ENCODE results near the gene CDH23. TPM values are rescaled to one million over a fixed set of nuclear protein-coding genes. Genes with fewer than 3 reads are reported as not detected.

Gene CDH23
- total and polyA plus RNA-seq, 10 of the 15 experiments (the other 5 are each of a cell fraction or from before 2014, with no cell fraction given) = 0.09 to 0.40 (median 0.15) TPM; not detected in 1

- TF ChIP-seq PAX5 (IDR thresholded peaks at IDR 0.05; ENCODE audit: borderline replicate concordance, low read depth, low read length) (peak; percentile 39; the same call in 1 of the 2 replicates), BMI1 (IDR thresholded peaks at IDR 0.05; ENCODE audit: borderline replicate concordance) (no peak)
Observed at GRCh38 chr10:71801361-71801760, 404.6 kb downstream of the CDH23 start (continued).

GRCh38 chr10:71802235-71802634 lies 405.5 kb downstream of the CDH23 start:
- WGBS (ENCODE audit: insufficient coverage, insufficient replicate concordance, low lambda C conversion rate, missing lambda C conversion rate) = 84% methylated on average over 6 of the region's 6 CpGs
- Histone ChIP-seq H2AFZ (ENCODE audit: control insufficient read depth, low read depth, low read length) (no peak overlapping the region), H3K9me3 (replicated peaks; ENCODE audit: control insufficient read depth, insufficient read depth, low read length) (no peaks in the 10 kb centered on the region), H3K79me2 (ENCODE audit: control insufficient read depth, insufficient read depth, low read length) (no peaks in the 10 kb centered on the region), H3K36me3 (ENCODE audit: control insufficient read depth in 2 of 2, insufficient read depth in 2 of 2, low read length in 1 of 2) (no peaks in the 10 kb centered on the region), H3K4me3 (no peak overlapping the region), H3K9ac (ENCODE audit: control insufficient read depth, insufficient read depth, low read length) (no peak overlapping the region), H3K4me2 (ENCODE audit: control insufficient read depth, insufficient read depth) (no peak overlapping the region), H3K4me1 (ENCODE audit: control insufficient read depth, insufficient read depth, low read length) (peaks cover 14% of the 10 kb centered on the region), H3K27me3 (replicated peaks in 1 of 2; ENCODE audit: control insufficient read depth in 2 of 2, insufficient read depth in 2 of 2, low read length in 1 of 2) (no peaks in the 10 kb centered on the region), H4K20me1 (ENCODE audit: control insufficient read depth, insufficient read depth) (no peaks in the 10 kb centered on the region), H3K27ac (ENCODE audit: control insufficient read depth, insufficient read depth) (no peak overlapping the region)
- SMC1A ChIA-PET (ENCODE audit: uncharacterized antibody, unreplicated experiment) = no interaction called here
- no peak for ATAC-seq
- DNase-seq (ENCODE audit: low read depth, low spot score) = no peak
- BruUV-seq (replicated peaks) = no TSS peak
- CTCF ChIA-PET = no interaction called here
- TF ChIP-seq ZNF274 (IDR thresholded peaks at IDR 0.05; ENCODE audit: insufficient read depth, insufficient read length) = no peak
- no peak for TF ChIP-seq ZNF384 (IDR thresholded peaks at IDR 0.05; ENCODE audit: borderline replicate concordance, low read depth, low read length)
- no peak for TF ChIP-seq CEBPB (IDR thresholded peaks at IDR 0.05; ENCODE audit: borderline replicate concordance in 1 of 2, low read depth in 2 of 2, low read length in 2 of 2)
- no peak for TF ChIP-seq JUNB (IDR thresholded peaks at IDR 0.05)
- no peak for TF ChIP-seq TCF3 (IDR thresholded peaks at IDR 0.05; ENCODE audit: borderline replicate concordance, insufficient read depth, low read depth, low read length)
- TF ChIP-seq IRF4 (IDR thresholded peaks at IDR 0.05; ENCODE audit: low read depth, low read length) = no peak
- no peak for TF ChIP-seq BACH1 (IDR thresholded peaks at IDR 0.05; ENCODE audit: borderline replicate concordance)
- TF ChIP-seq IRF3 (IDR thresholded peaks at IDR 0.05) = no peak
- TF ChIP-seq RUNX3 (IDR thresholded peaks at IDR 0.05; ENCODE audit: low read length) = no peak
- TF ChIP-seq CHD1 (IDR thresholded peaks at IDR 0.05; ENCODE audit: low read depth, low read length) = no peak
- no peak for TF ChIP-seq SMARCA5 (IDR thresholded peaks at IDR 0.05)
- no peak for TF ChIP-seq DPF2 (IDR thresholded peaks at IDR 0.05)
- no peak for TF ChIP-seq EGR1 (IDR thresholded peaks at IDR 0.05; ENCODE audit: borderline replicate concordance in 1 of 2, low read depth in 2 of 2, low read length in 2 of 2)
- TF ChIP-seq GATAD2B (conservative IDR thresholded peaks at IDR 0.05; ENCODE audit: low read depth) = no peak
- TF ChIP-seq PAX8 (IDR thresholded peaks at IDR 0.05) = no peak
- no peak for TF ChIP-seq NBN (IDR thresholded peaks at IDR 0.05)
- TF ChIP-seq SREBF2 (IDR thresholded peaks at IDR 0.05; ENCODE audit: low read length) = no peak
- no peak for TF ChIP-seq SUZ12 (IDR thresholded peaks at IDR 0.05; ENCODE audit: unreplicated experiment)
- no peak for TF ChIP-seq SPI1 (IDR thresholded peaks at IDR 0.05; ENCODE audit: borderline replicate concordance, insufficient read depth, low read depth, low read length)
- no peak for TF ChIP-seq ZBED1 (IDR thresholded peaks at IDR 0.05; ENCODE audit: borderline replicate concordance)
- RAD21 ChIA-PET (ENCODE audit: unreplicated experiment) = no interaction called here
- in situ Hi-C loops (cut with MboI) (no loop called here), intact Hi-C loops (cut with micrococcal nuclease; ENCODE audit: unreplicated experiment) (no loop called here)
- POLR2A ChIA-PET = no interaction called here
- FAIRE-seq = no peak

Measured in GM12878 (cell line).